NAMALWA (cell line): Measurements from ENCODE around the gene KCNK17.
A peak's percentile ranks its signal among the peaks of the same experiment; 100 is the strongest.

Experiments used
- DNase-seq: peaks from one replicate; pipeline ENCODE4 v3.0.0-alpha.2; 2015; ENCODE audit warnings: low spot score

KCNK17 gene

DNA sequence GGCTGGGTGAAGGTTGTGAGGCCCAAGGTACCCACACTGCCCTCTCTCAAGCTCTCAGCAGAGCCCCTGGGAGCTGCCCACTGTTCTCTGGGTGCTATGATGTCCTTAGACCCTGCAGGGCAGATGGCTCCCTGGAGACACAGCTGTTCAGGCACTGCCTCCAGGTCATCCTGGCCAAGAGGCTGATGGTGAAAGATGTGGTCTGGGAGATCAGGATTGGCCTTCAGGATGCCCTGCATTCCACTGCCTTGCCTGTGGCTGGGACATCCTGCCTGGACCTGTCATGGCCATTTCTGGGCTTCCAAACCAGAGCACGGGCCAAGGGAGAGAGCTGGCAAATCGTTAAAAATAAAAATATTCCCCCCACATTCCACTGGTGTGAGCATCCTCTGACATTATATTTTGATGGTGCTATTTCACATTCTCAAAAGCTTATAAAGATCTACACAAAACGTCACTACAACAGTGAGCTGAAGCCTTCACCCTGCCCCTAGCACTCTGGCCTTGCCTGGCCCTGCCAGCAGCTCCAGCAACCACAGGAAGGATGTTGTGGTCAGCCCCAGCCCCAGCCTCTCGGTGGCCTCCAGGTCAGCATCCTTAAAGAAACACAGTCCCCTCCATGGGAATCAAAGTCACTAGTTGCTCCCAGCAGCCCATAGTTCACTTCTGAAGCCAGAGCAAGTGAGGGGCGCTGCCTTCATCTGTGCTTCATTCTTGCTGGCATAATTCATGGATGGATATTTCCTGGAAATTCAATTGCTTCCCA is 21.7 kb upstream of the KCNK17 start:
- no peak for DNase-seq

DNA sequence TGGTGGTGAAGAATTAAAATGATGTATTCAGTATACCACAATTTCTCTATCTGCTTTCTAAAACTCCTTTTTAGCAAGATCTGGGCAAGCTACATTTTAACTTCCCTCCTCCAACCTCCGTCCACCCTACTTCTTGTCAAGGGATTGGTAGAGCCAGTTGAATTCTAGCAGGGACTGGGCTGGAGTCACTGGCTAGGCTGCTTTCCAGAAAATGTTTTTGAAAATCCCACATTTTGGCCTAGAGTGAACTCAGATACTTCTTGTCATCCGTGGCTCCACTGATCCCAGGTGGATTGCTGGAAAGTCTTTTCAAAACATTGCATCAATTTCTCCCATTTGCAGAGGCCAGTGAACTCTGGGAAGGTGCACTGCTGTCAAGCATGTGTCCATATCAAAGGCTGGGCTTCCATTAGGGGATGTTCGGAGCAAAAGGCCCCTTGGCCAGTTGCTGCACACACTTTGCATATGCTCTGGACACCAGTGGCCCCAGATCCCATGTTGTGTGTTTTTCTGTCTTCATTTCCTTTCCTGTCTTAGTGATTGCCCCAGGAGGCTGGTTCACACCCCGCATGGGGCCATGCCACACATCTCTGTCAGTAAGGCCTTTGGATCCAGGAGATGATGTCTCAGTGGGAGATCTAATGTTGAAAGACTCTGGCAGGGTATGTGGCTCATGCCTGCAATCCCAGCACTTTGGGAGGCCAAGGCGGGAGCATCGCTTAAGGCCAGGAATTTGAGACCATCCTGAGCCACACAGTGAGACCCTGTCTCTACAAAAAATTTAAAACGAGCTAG is 19.6 kb upstream of the KCNK17 start:
- DNase-seq, result no peak

DNA sequence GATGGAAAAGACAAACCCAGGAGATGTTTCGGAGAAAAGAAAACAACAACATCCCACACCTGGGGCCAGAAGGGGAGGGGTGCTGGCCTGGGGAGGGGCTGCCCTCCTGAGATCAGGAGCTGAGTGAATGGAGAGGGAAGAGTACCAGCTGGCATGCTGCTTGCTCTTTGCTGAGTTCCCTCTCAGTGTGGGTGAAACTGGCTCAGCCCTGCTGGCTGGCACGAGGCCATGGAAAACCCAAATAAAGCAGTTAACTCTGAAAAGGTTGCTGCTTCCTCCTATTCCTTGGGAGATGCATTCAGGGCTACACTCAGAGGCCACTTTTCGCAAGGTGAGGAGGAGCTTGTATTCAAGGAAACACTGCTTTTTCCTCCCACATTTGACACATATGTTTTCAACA is 16.3 kb upstream of the KCNK17 start:
- DNase-seq, result no peak

DNA sequence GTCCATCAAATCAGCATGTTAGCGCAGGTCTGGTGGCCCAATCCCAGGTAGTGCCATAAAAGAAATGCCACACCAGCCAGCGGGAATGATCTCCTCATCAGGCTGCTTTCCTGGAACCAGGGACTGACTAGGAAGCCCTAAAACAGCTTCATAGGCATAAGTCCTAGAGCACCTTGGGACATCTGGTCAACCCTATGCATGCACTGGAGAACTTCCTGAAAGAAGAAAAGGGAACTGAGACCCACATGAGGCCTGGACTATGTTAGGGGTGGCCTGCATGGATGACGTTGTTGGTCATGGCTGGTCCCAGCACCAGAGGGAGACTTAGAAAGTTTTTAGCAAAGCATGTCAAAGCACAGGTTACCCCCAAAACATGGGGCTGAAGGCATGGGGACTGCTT is 15.8 kb upstream of the KCNK17 start:
- DNase-seq, result peak; percentile 22

DNA sequence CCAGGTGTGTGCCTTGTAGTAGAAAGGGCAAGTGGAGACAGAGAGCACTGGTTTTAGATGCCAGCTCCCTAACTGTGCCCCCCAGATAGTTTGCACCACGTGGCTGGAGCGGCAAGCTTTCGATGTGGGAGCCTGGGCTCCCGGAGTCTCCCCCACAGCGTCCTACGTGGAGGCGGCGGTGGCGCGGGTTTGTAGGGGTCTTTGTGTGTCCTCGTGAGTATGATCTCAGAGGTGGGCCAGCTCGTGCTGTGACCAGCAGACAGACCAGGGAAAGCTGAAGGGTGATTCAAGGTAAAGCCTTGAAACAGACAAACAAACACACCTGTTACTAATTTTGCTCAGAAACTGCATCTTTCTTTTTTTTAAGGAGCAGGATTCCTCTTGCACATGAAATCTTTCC is 13.8 kb upstream of the KCNK17 start:
- DNase-seq, result no peak

DNA sequence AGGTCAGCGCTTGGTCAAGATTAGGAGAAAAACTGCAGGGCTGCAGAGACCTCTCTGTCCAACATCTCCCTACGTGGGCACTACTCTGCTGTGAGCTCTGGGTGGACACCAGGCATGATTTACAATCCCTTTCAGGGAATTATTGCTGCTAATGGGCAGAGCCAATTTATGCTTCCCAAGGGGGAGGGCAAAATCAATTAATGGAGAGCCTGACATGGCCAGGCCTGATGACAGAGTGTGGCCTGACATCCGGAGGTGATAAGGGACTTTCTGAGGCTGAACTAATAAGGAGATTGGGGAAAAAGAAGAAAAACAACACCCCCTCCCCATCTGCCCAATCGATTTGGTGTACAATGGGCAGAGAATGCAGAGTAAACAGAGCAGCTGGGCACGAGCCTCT is 13.3 kb upstream of the KCNK17 start:
- DNase-seq, result no peak

DNA sequence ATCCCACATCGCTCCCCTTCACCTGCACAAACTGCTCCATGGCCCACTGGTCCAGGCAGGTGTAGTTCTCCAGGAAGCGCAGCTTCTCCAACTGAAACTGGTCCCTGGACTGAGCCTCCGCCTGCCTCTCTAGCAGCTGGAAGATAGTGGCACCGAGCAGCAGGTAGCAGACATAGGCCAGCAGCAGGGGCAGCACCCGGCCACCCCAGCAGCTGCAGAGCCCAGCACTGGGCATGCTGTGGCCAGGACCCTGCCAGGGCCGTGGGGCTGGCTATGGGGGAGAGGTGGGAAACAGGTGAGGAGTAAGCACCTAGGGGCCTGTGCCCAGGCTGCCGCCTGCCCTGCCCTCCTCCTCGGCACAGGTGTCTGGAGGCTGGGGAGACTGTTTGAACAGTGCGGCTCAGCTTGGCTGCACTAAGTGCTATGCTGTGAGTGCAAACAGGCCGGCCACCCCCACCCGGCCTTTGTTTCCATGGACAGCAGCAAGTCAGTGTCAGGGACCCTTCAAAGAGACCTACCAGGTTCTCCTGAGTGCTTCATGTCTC is 8.2 kb upstream of the KCNK17 start, which contains the start of gene KCNK16:
Gene KCNK16 (minus strand): TSS at position 397 of the 545 bp plus-strand sequence. CDS start 162 bp downstream, at position 235.
- no peak for DNase-seq

DNA sequence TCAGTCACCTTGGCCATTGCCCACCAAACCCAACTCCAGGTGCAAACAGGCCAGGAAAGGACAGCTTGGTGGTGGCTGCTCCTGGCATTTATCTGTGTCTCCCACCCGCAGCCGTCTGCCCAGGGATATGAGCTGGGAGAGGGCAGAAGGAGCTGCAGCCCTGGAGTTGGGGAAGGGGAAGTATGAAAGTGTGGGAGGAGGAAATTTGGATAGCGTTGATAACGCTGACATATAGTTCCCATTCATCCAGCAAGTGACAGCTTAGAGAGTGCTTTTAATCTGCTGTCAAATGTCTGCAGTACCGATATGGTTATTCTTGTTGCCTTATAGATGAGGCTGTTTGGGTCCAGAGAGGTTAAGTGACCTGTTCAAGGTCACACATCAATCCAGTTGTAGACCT is 7.5 kb upstream of the KCNK17 start:
- no peak for DNase-seq

DNA sequence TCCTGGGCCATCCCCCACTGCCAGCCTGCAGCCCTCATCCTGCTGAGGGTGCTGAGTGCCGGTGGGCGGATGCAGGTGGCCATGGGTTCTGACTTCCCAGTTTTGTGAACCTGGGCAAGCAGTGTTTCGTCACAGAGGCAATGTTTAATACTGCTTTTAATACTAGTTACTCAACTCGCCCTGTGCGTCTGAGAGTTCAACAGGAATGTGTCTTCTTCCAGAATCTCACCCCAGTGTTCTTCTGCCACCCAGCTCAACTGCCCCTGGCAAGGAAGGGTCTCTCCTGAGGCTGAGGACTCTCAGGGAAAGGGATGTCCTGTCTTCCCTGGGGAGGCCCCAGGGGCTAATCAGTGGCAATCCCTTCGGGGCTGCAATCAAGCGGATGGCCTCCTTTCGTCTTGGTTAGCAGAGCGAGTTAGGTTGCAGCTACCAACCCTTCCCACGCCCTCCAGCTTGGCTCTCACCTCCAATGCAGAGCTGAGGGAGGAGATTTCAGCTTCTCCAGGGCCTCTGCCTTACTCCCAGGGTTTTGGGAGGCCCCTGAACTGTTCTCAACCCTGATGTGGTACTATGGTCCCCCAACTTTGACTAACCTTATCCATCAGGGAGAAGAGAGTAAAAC is 6.3 kb upstream of the KCNK17 start:
- DNase-seq, result no peak

DNA sequence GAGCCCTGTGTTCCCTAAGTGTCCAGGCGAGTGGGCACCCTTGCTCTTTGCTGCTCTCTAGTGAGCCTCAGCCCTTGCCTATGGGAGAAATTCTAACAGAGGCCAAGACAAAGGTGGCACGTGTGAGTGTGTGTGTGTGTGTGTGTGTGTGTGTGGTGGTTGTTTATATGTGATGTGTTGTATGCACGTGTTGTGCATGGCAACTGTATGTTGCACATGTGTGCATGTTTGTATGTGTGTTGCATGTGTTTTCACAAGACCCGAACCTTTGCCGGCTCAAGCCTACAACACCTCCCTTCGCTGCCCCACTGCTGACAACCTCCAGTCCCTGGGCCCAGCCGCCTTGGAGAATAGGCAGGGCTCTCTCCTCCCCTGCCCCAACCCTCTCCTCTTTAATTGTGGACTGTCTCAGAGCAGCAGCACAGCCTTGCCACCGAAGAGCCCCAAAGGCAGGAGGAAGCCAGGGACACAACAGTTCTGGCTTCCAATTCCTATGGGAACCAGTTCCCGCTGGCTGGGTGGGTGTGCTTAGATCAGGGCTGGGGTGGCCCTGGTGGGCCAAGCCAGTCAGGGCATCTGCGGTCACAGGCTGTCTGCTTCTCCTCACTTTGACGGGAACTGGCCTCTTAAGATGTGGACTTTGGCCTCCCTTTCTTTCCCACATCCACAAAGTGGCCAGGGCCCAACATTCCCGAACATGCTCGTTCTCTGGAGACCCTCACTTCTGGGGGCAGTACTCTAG is 5.6 kb upstream of the KCNK17 start:
- DNase-seq, result no peak

DNA sequence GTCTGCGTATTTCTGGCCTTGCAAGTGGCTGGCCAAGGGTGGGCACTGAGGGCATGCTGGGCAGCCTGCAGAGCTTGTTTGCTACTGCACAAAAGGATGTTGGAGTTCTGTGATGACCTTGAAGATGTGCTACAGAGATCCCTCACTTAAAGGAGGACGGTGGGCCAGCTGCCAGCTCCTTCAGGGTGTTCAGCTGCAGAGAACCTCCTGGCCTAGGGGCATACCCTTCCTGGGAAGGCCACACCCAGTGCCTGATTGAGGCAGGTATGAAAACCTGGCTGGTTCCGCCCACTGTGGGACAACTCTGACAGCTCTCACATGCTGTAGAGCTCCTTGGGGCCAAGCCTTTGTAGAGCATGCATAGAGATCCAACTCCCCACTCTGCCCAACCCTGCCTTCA is 3.0 kb upstream of the KCNK17 start:
- no peak for DNase-seq

DNA sequence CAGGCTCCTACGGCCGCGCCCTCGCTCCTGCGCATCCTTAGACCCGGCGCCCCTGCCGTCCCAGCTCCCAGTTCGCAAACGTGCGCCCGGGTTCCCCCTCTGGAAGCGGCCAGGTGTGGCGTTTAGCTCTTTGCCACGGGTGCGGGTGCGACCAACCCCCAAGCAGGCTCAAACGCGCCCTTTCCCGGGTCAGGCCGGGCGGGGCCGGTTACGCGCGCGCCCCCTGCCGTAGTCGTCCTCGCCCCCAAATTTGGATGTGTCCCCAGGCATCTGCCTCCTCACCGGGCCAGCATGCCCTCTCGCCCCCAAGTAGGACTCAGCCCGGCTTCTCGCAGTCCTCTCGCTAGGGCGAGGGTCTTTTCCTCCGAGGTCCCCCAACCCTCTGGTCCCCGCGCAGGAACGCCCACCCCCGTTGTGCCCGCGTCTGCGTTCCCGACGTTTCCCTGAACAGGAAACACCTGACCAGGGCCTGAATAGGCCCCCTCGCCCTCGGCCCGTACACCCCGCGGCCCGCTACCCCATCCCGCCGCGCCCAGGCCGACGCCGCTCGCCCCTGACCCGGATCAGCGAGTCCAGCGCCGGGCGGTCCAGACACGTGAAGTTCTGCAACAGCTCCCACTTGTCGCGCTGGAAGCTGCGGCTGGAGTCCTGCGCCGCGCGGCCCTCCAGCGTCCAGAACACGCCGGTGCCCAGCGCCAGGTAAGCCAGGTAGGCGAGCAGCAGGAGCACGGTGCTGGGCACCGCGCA is 520 bp downstream of the KCNK17 start:
- no peak for DNase-seq

DNA sequence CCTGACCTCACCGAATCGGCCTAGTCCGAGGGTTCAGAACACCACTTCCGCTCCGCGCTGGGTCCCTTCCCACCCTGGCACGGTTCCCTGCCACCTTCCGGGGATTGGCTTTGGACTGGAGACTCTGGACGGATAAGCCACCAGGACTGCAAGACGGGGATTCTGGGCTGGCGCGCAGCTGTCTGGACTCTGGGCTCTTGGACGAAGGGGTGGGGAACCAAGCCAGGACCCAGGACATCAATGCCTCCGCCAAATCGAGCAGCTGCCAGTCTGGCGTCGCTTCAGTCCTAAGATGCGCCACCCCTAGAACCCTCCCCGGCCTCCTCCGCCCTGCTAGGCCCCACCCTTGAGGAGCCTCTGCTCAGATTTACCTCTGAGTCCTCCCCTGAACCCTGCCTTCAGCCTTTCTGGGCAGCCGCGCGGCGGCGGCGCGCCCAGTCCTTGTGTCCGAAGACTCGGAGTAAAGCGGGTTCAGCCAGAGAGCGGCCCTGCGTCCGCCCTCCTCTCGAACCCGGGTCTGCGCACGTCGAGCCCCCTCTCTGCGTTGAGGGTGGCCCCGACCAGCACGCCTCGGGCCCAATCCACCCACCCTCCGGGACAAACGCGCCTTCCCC is 1.2 kb downstream of the KCNK17 start:
- DNase-seq, result no peak

DNA sequence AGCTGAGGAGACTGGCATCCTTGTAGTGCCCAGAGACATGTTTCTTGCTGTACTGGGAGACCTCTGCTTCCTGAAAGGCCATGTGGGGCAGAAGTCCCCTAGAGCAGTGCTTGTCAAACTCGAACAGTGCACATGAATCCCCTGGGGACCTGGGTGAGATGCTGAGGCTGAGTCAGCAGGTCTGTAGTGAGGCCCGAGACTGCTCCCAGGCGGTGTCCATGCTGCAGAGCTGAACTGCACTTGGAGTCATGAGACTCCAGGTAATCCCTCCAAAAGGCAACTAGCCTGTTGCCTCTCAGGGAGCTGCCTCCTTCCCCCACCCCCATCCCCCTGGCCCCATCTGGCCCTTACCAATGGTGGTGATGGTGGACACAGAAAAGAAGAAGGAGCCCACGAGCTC is 3.7 kb downstream of the KCNK17 start:
- peak; percentile 9 for DNase-seq

DNA sequence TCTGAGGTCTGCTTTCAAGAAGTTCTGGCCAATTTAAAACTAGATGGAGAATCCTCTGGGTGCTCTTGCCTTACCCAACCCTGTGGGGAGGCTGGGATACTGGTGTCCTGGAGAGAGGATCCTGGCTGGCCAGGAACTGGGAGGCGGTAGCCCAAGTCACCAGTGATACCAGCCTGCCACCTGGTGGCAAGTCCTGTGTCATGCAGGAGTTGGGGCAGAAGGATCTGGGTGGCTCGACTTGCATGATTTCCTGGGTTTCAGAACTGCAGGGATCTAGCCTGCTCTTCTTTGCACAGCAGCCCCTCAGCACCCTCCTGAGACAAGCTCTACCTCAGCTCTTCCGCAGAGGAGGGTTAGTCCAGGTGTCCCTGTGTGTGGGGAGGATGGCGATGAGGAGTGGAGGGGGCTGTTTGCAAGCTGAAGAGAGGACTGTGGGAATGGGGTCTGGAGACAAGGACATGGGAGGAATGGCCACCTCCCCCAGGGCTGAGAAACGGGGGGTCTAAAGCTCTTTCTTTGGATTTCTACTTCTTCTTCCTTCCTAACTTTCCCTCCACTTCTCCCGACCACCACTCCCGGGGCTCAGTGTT is 4.2 kb downstream of the KCNK17 start:
- peak; percentile 71 for DNase-seq

DNA sequence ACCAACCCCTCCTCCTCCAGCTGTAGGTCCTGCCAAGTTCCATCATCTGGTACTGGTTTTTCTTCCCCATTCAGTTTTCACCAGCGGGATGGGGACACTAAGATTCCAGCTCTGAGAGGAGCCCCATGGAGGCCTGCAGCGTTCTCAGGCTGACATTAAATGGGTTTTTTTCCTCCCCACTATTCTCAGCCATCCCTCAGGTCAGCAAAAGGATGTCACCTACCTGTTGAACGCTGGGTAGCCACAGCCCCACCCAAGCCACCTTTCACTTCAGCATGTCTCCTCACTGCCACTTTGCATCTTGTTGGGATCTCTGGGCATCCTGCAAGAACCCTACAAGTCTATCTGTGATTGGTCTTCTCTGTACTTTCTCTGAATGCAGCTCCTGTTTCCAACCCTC is 6.8 kb downstream of the KCNK17 start:
- DNase-seq, result no peak

DNA sequence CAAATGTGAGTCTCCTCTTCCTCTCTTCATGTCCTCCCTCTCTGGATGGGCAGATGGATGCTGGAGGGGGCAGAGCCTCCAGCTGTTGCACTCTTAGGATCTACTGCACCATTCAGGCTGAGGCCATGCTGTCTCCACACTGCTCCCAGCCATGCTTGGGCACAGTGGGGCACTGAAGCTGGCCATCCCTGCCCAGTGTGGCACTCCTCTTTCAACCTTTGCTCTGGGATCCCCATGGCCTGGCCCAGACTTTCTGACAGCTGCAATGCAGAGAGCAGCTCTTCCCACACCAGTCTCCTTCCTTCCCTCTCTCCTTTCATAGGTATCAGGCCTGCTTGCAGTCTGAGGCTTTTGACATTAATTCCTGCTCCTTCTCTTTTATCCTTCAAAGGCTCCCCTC is 9.3 kb downstream of the KCNK17 start:
- DNase-seq, result no peak

DNA sequence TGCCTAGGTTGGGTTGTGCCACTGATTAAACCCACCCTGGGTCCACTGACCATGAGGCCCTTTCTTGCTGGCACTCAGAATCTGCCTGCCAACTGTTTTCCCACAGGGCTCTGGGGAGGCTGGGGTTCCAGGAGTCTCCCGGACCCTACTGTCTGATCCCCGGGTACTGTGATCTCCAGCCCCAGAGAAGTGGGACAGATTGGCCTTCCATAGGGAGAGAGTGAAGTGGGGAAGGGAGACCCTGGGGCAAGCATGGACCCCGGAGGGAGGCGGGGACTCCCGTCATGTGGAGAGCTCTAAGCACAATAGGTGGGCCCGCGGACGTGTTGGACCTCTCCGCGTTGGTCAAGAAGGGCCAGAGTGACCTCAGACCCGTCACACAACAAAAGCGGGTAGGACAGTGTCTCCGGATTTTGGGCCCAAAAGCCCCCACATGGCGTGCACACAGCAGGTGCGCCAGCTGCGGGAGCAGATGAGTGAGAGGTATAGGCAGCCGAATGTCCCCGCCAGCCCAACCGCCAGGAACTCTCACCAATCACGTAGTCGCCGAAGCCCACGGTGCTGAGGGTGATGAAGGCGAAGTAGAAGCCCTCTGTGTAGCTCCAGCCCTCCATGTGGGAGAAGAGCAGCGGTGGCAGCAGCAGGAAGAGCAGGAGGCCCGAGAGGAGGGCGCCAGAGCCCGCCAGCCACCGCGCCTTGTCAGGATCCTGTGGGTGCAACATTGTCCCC is 10.6 kb downstream of the KCNK17 start:
- DNase-seq, result no peak

DNA sequence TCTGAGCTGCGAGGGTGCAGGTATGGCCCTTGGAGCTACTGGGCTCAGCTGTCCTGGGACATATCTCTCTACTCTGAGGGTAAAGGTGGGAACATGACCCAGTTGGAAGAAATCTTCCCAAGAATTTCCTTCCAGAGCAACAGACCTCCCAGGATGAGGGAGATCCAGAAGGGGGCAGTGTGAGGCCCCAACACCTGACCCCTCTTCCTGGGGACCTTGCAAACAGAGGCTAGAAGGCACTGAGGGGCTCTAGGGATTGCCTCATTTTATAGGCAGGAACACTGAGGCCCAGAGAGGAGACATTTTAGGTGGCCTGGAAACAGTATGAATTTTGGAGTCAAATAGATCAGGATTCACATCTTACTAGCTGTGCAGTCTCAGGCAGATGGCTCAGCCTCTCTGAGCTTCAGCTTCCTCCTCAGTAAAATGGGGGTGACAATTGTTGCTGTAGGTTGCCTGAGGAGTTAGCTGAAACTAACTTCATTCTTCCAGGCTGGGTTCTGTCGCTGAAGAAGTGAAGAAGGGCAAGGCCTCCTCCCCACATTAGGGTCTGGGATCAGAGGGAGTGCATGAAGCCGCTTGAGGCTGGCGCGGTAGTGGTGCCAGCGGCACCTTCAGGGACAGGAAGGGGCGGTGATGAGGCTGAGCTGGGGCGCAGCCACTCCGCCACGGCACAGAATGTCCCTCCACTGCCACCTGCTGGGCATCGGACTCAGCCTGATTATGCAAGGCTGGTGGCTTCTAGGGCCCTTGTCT is 11.4 kb downstream of the KCNK17 start:
- DNase-seq, result peak; percentile 86
